ENCODE results near the gene DGLUCY.

DGLUCY gene

GRCh38 chr14:91126761-91127160 is 12.9 kb downstream of the DGLUCY start:
- H3K4me3 ChIP-seq (ENCODE audit: low read depth, low read length) = no peak overlapping the region
- no peak for TF ChIP-seq CTCF (conservative IDR thresholded peaks at IDR 0.05; ENCODE audit: low read depth, low read length)
- no peak for DNase-seq (ENCODE audit: low read depth)

GRCh38 chr14:91127401-91127801 is 13.5 kb downstream of the DGLUCY start:
- TF ChIP-seq CTCF (conservative IDR thresholded peaks at IDR 0.05; ENCODE audit: low read depth, low read length) = no peak
- DNase-seq (ENCODE audit: low read depth) = no peak
- H3K4me3 ChIP-seq (ENCODE audit: low read depth, low read length) = no peak overlapping the region

GRCh38 chr14:91127924-91128323 is 14.1 kb downstream of the DGLUCY start:
- no peak for DNase-seq (ENCODE audit: low read depth)
- TF ChIP-seq CTCF (conservative IDR thresholded peaks at IDR 0.05; ENCODE audit: low read depth, low read length) = no peak
- H3K4me3 ChIP-seq (ENCODE audit: low read depth, low read length) = no peak overlapping the region

GRCh38 chr14:91128699-91129098 is 14.8 kb downstream of the DGLUCY start:
- no peak for TF ChIP-seq CTCF (conservative IDR thresholded peaks at IDR 0.05; ENCODE audit: low read depth, low read length)
- DNase-seq (ENCODE audit: low read depth) = no peak
- H3K4me3 ChIP-seq (ENCODE audit: low read depth, low read length) = no peak overlapping the region

GRCh38 chr14:91129261-91129660 is 15.4 kb downstream of the DGLUCY start:
- H3K4me3 ChIP-seq (ENCODE audit: low read depth, low read length) = no peak overlapping the region
- no peak for DNase-seq (ENCODE audit: low read depth)

GRCh38 chr14:91135039-91135438 is 21.2 kb downstream of the DGLUCY start:
- no peak for DNase-seq (ENCODE audit: low read depth)
- H3K4me3 ChIP-seq (ENCODE audit: low read depth, low read length) = no peak overlapping the region
- no peak for TF ChIP-seq CTCF (conservative IDR thresholded peaks at IDR 0.05; ENCODE audit: low read depth, low read length)

More at GRCh38 chr14:91129261-91129660, 15.4 kb downstream of the DGLUCY start:
- TF ChIP-seq CTCF (conservative IDR thresholded peaks at IDR 0.05; ENCODE audit: low read depth, low read length) = no peak

- DNase-seq (ENCODE audit: low read depth) = peak; percentile 49
Observed at GRCh38 chr14:91138511-91139359, 24.9 kb downstream of the DGLUCY start.

More at GRCh38 chr14:91138511-91139359, 24.9 kb downstream of the DGLUCY start:
- H3K4me3 ChIP-seq (ENCODE audit: low read depth, low read length) = no peak overlapping the region
- TF ChIP-seq CTCF (conservative IDR thresholded peaks at IDR 0.05; ENCODE audit: low read depth, low read length) = peak; percentile 71
